NT2/D1 (cell line): ENCODE results near the gene ELN.

Experiments
- DNase-seq: peaks from one replicate; pipeline ENCODE4 v3.0.0-alpha.2; 2011; ENCODE audit warnings: low read depth, low spot score
- H3K27me3 ChIP-seq: 2 replicates; pipeline ENCODE4 v1.6.0; 2011; ENCODE audit warnings: mild to moderate bottlenecking; ENCODE audit not compliant: insufficient read length, insufficient read depth
- H3K36me3 ChIP-seq: 2 replicates; pipeline ENCODE4 v1.6.1; 2011; ENCODE audit warnings: mild to moderate bottlenecking, low read length, mixed read lengths; ENCODE audit not compliant: insufficient read depth, insufficient read length
- H3K4me1 ChIP-seq: 2 replicates; pipeline ENCODE4 v1.5.1; 2011; ENCODE audit not compliant: insufficient read depth, insufficient read length
- H3K4me3 ChIP-seq: 2 replicates; pipeline ENCODE4 v1.5.1; 2011; ENCODE audit warnings: low read depth; ENCODE audit not compliant: insufficient read length
- H3K9ac ChIP-seq: 2 replicates; pipeline ENCODE4 v1.6.0; 2011; ENCODE audit warnings: low read depth; ENCODE audit not compliant: insufficient read length
- H3K9me3 ChIP-seq: 2 replicates; pipeline ENCODE4 v1.5.1; 2011; ENCODE audit warnings: mild to moderate bottlenecking, low read length; ENCODE audit not compliant: insufficient read depth
- SUZ12 ChIP-seq: IDR thresholded peaks from 2 replicates; pipeline ENCODE4 v1.6.1; 2011; ENCODE audit not compliant: insufficient read length, insufficient read depth; ENCODE audit errors: extremely low read depth
- YY1 ChIP-seq: IDR thresholded peaks from 2 replicates; pipeline ENCODE4 v1.6.1; 2011; ENCODE audit not compliant: insufficient read length, insufficient read depth
- ZNF274 ChIP-seq: IDR thresholded peaks from 2 replicates; pipeline ENCODE4 v1.6.1; 2011; ENCODE audit warnings: mild to moderate bottlenecking, low read depth, low read length

Gene ELN

DNA sequence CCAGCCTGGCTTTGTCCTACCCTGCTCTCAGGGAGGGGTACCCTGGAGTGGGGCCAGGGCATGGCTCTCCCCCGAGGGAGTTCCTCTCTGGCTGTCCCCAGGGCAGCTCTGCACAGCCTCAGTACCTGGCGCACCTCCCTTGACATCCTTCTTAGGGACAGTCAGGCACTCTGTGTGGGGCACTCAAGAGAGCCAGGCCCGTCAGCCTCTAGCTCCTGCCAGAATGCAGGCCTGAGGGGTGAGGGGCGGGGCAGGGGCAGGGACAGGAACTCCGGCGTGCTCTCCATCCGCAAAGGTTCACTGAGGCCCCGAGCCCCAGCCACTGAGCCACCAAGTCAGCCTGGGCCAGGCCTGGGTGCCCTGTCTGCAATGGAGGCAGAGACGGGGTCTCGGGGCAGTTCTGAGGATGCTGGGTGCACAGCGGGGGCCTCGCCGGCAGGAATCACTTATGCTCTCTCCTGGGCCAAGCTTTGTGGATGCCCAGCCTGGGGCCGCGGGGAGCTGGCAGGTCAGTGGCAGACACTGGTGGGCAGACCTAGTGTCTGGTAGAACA lies 65.8 kb downstream of the ELN start:
- peak overlapping the region; percentile 21 for H3K4me3 ChIP-seq
- TF ChIP-seq SUZ12 (no peak), YY1 (no peak), ZNF274 (no peak)
- peaks cover 17% of the 10 kb centered on the region for H3K4me1 ChIP-seq
- peaks cover 19% of the 10 kb centered on the region for H3K9me3 ChIP-seq
- H3K36me3 ChIP-seq = peaks cover 53% of the 10 kb centered on the region
- H3K9ac ChIP-seq = peak overlapping the region; percentile 71
- DNase-seq = no peak
- H3K27me3 ChIP-seq = no peaks in the 10 kb centered on the region

DNA sequence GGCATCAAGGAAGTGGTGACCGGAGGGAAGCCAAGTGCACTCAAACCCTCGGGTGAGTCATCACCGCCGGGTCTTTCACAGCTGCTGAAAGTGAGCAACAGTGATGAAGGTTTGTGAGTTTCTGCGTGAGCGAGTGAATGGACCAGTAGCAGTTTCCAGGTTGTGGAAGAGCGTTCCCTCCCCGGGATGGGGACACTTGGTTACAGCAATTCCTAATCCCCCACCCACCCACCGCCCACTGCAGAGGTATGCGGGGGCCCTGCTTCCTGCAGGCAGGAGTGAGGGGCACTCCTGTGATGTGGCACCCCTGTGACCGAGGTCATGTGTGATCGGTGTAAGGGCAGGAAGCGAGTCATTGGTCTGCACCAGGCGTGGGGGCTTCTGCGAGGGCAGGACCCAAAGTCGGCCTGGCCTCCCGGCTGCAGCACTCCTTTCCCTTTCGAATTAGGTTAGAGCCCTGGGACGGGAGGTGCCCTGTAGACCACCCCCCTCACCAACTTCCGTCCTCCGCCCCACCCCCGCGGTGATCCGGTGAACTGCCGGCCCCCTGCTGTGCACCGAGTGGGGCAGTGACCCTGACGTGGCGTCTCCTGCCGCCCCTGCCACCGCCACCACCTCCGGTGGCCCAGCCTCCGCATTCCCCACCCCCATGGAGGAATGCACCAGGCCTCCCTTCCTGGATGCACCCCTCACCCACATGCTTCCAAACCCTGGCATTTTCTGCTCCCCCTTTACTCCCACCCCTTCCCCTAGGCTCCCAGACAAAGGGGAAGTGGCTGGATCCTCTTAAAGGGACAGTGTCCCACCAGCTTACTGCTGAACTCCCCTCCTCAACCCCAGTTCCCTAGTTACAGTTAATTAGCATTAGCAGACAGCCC lies 66.5 kb downstream of the ELN start:
- Histone ChIP-seq H3K4me1 (peaks cover 17% of the 10 kb centered on the region), H3K9ac (peak overlapping the region; percentile 71)
- peak; percentile 85 for DNase-seq

DNA sequence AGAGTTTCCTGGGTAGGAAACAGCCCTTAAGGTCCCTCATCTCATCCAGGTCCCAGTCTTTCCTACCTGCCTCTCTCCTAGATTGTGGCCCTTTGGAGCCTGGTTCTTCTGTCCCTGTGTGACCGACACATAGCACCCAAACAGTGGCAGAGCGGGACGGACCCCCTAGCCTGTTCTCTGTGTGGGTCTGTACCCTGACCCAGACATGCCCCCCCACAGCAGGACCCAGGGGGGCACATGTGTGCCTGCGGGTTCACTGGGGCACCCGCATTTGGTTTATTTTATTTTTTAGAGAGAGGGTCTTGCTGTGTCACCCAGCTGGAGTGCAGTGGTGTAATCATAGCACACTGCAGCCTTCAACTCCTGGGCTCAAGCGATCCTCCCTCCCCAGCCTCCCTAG lies 67.2 kb downstream of the ELN start:
- TF ChIP-seq ZNF274 (no peak), SUZ12 (no peak), YY1 (no peak)
- no peaks in the 10 kb centered on the region for H3K27me3 ChIP-seq
- peak overlapping the region; percentile 71 for H3K9ac ChIP-seq
- no peak for DNase-seq
- H3K4me3 ChIP-seq = no peak overlapping the region
- H3K9me3 ChIP-seq = peaks cover 19% of the 10 kb centered on the region
- H3K36me3 ChIP-seq = peaks cover 55% of the 10 kb centered on the region
- H3K4me1 ChIP-seq = peaks cover 17% of the 10 kb centered on the region

More for the DNA sequence above, 66.5 kb downstream of the ELN start:
- Histone ChIP-seq H3K36me3 (peaks cover 52% of the 10 kb centered on the region), H3K4me3 (peak overlapping the region; percentile 21), H3K9me3 (peaks cover 19% of the 10 kb centered on the region), H3K27me3 (no peaks in the 10 kb centered on the region)
- no peak for TF ChIP-seq YY1

DNA sequence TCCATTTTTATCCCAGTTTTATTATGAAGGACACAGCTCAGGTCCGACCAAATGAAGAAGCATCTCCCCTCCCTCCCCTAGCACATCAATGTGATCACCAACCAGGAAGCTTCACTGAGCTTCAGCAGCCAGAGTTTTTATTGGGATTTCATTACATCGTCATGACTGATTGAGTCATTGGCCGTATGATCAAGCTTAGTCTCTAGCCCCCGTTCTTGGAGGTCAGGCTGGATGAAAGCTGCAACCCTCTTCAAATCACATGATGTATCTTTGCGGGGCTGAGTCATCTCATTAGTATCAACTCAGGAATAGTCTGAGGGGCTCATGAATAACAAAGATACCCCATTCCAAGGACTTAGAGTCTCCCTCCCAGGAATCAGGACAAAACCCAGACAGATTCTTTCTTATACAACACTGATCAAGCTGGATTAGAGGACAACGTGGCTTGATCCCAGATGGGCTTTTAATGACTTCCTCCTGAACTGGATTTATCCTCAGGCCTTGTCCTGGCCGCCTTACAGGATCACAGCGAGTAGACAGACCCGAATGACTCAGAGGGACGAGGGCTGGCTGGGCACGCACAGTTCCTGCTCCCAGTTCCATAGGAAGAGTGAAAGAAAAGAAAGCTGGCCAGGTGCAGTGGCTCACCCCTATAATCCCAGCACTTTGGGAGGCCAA lies 70.1 kb downstream of the ELN start:
- Histone ChIP-seq H3K9me3 (peaks cover 19% of the 10 kb centered on the region), H3K4me1 (peaks cover 7% of the 10 kb centered on the region), H3K27me3 (no peaks in the 10 kb centered on the region), H3K9ac (no peak overlapping the region), H3K4me3 (no peak overlapping the region), H3K36me3 (peaks cover 58% of the 10 kb centered on the region)
- TF ChIP-seq YY1 (no peak), SUZ12 (no peak), ZNF274 (no peak)
- peak; percentile 51 for DNase-seq

DNA sequence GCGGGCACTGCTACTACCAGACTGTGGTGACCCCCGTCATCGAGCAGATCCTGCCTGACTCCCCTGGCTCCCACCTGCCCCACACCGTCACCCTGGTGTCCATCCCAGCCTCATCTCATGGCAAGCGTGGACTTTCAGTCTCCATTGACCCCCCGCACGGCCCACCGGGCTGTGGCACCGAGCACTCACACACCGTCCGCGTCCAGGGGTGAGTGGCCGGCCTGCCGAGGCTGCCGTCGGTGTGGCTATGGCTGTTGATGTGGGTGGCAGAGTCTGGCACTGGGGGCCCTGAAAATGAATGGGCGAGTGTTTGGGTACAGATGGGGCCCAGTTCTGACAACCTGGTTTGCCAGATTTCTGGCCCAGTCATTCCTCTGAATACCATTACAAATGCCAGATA lies 71.1 kb downstream of the ELN start:
- Histone ChIP-seq H3K9ac (no peak overlapping the region), H3K4me1 (peaks cover 2% of the 10 kb centered on the region), H3K4me3 (no peak overlapping the region), H3K27me3 (no peaks in the 10 kb centered on the region), H3K36me3 (peaks cover 55% of the 10 kb centered on the region), H3K9me3 (peaks cover 19% of the 10 kb centered on the region)
- no peak for DNase-seq
- TF ChIP-seq YY1 = no peak
- TF ChIP-seq SUZ12 = no peak
- TF ChIP-seq ZNF274 = no peak

DNA sequence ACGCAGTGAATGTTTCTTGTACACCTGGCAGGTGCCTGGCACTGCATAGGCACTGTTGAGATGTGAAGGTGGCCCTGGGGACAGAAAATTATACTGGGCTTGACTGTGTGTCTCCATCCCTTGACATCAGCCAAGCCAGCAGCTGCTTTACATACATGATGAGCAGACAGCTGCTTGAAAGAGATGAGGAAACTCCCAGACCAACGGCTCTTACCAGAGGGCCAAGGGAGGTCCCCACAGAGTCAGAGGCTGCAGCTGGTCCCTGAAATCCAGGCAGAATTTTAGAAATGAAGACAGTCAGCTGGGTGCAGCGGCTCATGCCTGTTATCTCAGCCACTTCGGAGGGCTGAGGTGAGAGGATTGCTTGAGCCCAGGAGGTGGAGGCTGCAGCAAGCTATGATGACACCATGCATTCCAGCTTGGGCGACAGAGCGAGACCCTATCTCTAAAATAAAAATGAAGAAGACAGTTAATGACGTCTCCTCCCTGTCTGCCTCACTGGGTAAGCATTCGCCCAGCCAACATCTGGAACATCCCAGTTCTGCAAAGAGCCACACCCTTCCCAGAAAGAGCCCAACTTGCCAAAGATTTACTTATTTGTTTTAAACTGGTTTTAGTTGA lies 73.2 kb downstream of the ELN start:
- DNase-seq = no peak
- no peak overlapping the region for H3K4me3 ChIP-seq
- TF ChIP-seq SUZ12 = no peak
- no peak for TF ChIP-seq ZNF274
- TF ChIP-seq YY1 = no peak

More for the DNA sequence above, 73.2 kb downstream of the ELN start:
- Histone ChIP-seq H3K9ac (no peak overlapping the region), H3K9me3 (peaks cover 19% of the 10 kb centered on the region), H3K27me3 (no peaks in the 10 kb centered on the region), H3K4me1 (no peaks in the 10 kb centered on the region), H3K36me3 (peaks cover 63% of the 10 kb centered on the region)
